ENCODE data around the gene ARMH4.

The ARMH4 gene

GRCh38 chr14:58066115-58066514, 85.9 kb downstream of the ARMH4 start:
- TF ChIP-seq GATA2 (IDR thresholded peaks at IDR 0.05; ENCODE audit: low read depth, low read length) (no peak), GATA3 (IDR thresholded peaks at IDR 0.05; ENCODE audit: low read depth, low read length) (no peak)

GRCh38 chr14:58061581-58061980, 90.4 kb downstream of the ARMH4 start:
- TF ChIP-seq GATA2 (IDR thresholded peaks at IDR 0.05; ENCODE audit: low read depth, low read length) (no peak), GATA3 (IDR thresholded peaks at IDR 0.05; ENCODE audit: low read depth, low read length) (no peak)

GRCh38 chr14:58060898-58061297, 91.1 kb downstream of the ARMH4 start:
- TF ChIP-seq GATA3 (IDR thresholded peaks at IDR 0.05; ENCODE audit: low read depth, low read length) (no peak), GATA2 (IDR thresholded peaks at IDR 0.05; ENCODE audit: low read depth, low read length) (no peak)

GRCh38 chr14:58060077-58060476, 91.9 kb downstream of the ARMH4 start:
- TF ChIP-seq GATA3 (IDR thresholded peaks at IDR 0.05; ENCODE audit: low read depth, low read length) (no peak), GATA2 (IDR thresholded peaks at IDR 0.05; ENCODE audit: low read depth, low read length) (no peak)

GRCh38 chr14:58059126-58059525, 92.9 kb downstream of the ARMH4 start:
- no peak for TF ChIP-seq GATA2 (IDR thresholded peaks at IDR 0.05; ENCODE audit: low read depth, low read length)
- no peak for TF ChIP-seq GATA3 (IDR thresholded peaks at IDR 0.05; ENCODE audit: low read depth, low read length)

GRCh38 chr14:58055497-58056010, 96.5 kb downstream of the ARMH4 start:
- TF ChIP-seq GATA2 (IDR thresholded peaks at IDR 0.05; ENCODE audit: low read depth, low read length): no peak
- no peak for TF ChIP-seq GATA3 (IDR thresholded peaks at IDR 0.05; ENCODE audit: low read depth, low read length)

GRCh38 chr14:58054100-58054499, 97.9 kb downstream of the ARMH4 start:
- no peak for TF ChIP-seq GATA2 (IDR thresholded peaks at IDR 0.05; ENCODE audit: low read depth, low read length)
- TF ChIP-seq GATA3 (IDR thresholded peaks at IDR 0.05; ENCODE audit: low read depth, low read length): no peak

GRCh38 chr14:58048219-58048618, 103.8 kb downstream of the ARMH4 start:
- TF ChIP-seq GATA3 (IDR thresholded peaks at IDR 0.05; ENCODE audit: low read depth, low read length) (peak; percentile 61; the same call in 1 of the 2 replicates), GATA2 (IDR thresholded peaks at IDR 0.05; ENCODE audit: low read depth, low read length) (peak; percentile 56)

- no peak for TF ChIP-seq GATA3 (IDR thresholded peaks at IDR 0.05; ENCODE audit: low read depth, low read length)
These were observed 124.1 kb downstream of the ARMH4 start for GRCh38 chr14:58027904-58028303.

GRCh38 chr14:58026967-58027366, 125.0 kb downstream of the ARMH4 start:
- TF ChIP-seq GATA2 (IDR thresholded peaks at IDR 0.05; ENCODE audit: low read depth, low read length): no peak
- TF ChIP-seq GATA3 (IDR thresholded peaks at IDR 0.05; ENCODE audit: low read depth, low read length): no peak

GRCh38 chr14:58026219-58026618, 125.8 kb downstream of the ARMH4 start:
- no peak for TF ChIP-seq GATA3 (IDR thresholded peaks at IDR 0.05; ENCODE audit: low read depth, low read length)
- no peak for TF ChIP-seq GATA2 (IDR thresholded peaks at IDR 0.05; ENCODE audit: low read depth, low read length)

- TF ChIP-seq GATA3 (IDR thresholded peaks at IDR 0.05; ENCODE audit: low read depth, low read length) (no peak), GATA2 (IDR thresholded peaks at IDR 0.05; ENCODE audit: low read depth, low read length) (no peak)
These were observed 137.2 kb downstream of the ARMH4 start for GRCh38 chr14:58014778-58015177.

- TF ChIP-seq GATA2 (IDR thresholded peaks at IDR 0.05; ENCODE audit: low read depth, low read length) (no peak), GATA3 (IDR thresholded peaks at IDR 0.05; ENCODE audit: low read depth, low read length) (no peak)
These were observed 149.4 kb downstream of the ARMH4 start for GRCh38 chr14:58002618-58003017.

GRCh38 chr14:57999979-58000378, 152.0 kb downstream of the ARMH4 start:
- no peak for TF ChIP-seq GATA2 (IDR thresholded peaks at IDR 0.05; ENCODE audit: low read depth, low read length)

- TF ChIP-seq GATA2 (IDR thresholded peaks at IDR 0.05; ENCODE audit: low read depth, low read length) (no peak), GATA3 (IDR thresholded peaks at IDR 0.05; ENCODE audit: low read depth, low read length) (no peak)
These were observed 152.5 kb downstream of the ARMH4 start for GRCh38 chr14:57999471-57999870.

- TF ChIP-seq GATA2 (IDR thresholded peaks at IDR 0.05; ENCODE audit: low read depth, low read length) (no peak), GATA3 (IDR thresholded peaks at IDR 0.05; ENCODE audit: low read depth, low read length) (no peak)
These were observed 153.2 kb downstream of the ARMH4 start for GRCh38 chr14:57998766-57999165.

Measured in SH-SY5Y (cell line).